Inflammatory macrophage treated with lipopolysaccharide for 1 hour (primary cell): Measurements from ENCODE around the gene ADCY4.
"Not testable (repeated sequence)": the region's sequence is repeated elsewhere in the genome, so short reads cannot be mapped to it uniquely, and the experiment has no call there.

Experiments
- DNase-seq, 2 donors: peaks; one replicate each; pipeline ENCODE4 v3.0.0-alpha.2; 2020 to 2022

ADCY4 gene

DNA sequence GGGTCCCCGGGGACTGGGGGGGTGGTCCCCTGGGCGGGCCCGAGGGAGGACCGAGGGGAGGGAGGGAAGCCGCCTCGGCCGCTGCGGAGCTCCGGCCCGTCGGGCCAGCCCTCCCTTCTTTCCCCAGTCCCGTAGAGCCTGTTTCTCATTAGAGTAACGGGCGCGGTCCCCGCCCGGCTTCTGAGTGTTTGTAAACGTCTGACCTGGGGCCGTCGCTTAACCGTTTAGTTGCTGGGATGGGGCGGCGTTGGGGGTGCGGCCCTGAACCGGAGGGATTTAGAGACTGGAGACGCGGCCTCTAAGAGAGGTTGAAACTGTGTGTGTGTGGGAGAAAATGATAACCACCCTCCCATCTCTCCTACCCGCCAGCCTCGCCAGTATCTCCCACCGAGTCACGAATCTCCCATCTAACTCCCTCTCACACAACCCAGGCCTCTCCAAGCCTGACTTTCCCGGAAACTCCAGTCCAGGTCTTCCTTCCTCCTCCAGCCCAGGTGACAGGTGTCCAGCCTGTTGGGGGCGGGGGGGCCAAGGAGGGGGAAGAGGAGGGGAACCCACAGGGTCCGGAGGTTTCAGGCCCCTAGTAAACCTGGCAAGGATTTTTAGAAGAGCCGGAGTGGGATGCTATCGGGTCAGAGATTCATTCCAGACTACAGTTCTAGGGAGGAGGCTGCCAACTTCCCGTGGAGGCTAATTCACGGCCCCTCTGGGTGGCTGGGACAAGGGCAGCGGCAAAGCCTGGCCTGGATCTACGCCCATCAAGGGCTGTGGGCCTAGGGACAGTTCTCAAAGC is 32.0 kb upstream of the ADCY4 start:
- no peak for DNase-seq

- no peak for DNase-seq
Measured at GRCh38 chr14:24366413-24366720, 31.5 kb upstream of the ADCY4 start.

- peak; percentile 59 to 77 for DNase-seq
Measured at GRCh38 chr14:24365600-24366412, 30.9 kb upstream of the ADCY4 start.

DNA sequence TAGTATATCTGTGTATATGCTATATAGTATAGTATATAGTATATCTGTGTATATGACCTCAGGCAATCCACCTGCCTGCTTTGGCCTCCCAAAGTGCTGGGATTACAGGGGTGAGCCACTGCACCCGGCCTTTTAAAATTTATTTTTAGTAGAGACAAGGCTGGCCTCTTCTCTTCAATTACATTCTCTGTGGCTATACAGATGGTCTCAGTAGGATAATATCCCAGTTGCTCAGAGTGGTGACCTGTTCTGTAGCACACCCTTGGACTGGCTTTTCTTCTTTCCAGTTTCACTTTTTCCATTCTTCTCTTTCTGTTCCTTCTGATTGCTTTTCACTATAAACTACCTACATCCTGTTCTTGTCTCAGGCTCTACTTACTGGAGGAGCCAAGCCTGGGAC is 30.0 kb upstream of the ADCY4 start:
- DNase-seq, result no peak

- no peak for DNase-seq
Measured at GRCh38 chr14:24363401-24363800, 28.5 kb upstream of the ADCY4 start.

- DNase-seq, result no peak
Measured at GRCh38 chr14:24362241-24362960, 27.5 kb upstream of the ADCY4 start.

DNA sequence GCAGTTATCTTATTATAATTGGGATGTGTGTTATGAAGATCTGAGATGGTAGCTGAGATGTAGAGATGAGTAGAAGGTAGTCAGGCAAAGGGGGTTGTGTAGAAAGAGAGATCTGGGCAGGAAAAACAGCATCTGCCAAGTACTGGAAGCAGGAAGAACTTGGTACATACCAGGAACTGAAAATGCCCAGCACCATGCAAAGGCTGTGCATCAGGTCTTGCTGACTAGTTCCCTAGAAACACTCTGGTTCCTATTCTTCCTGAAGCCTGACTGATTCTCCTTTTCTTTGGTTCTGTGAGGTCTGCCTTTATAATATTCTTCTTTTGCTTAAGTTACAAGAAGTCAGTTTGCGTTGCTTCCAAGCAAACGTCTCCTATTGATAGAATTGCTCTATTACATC is 26.5 kb upstream of the ADCY4 start:
- peak in 1 of 2 donors; percentile 32 for DNase-seq

DNA sequence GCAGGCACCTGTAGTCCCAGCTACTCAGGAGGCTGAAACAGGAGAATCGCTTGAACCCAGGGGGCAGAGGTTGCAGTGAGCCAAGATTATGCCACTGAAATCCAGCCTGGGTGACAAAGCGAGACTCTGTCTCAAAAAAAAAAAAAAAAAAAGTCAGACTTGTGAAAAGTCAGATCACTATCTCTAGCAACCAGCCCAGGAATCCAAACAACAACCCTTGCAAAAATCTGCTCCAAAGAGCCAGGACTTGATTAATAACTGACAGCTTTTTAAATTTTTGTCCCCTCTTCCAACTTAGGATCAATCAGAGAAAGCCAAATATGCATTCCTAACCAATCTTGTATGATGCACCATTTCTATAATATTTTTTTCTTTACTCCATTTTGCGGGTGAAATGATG is 25.4 kb upstream of the ADCY4 start:
- DNase-seq, result no peak

DNA sequence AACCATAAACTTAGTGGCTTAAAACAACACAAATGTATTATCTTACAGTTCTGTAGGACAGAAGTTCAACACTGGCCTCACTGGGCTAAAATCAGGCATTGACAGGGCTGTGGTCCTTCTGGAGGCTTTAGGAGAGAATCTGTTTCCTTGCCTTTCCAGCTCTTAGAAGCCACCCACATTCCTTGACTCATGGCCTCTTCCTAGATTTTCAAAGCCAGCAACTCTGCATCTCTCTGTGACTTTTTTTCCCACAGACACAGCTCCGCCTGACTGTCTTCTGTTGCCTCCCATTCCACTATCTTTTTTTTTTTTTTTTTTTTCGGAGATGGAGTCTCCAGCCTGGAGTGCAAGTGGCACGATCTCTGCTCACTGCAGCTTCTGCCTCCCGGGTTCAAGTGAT is 21.3 kb upstream of the ADCY4 start:
- no peak for DNase-seq

DNA sequence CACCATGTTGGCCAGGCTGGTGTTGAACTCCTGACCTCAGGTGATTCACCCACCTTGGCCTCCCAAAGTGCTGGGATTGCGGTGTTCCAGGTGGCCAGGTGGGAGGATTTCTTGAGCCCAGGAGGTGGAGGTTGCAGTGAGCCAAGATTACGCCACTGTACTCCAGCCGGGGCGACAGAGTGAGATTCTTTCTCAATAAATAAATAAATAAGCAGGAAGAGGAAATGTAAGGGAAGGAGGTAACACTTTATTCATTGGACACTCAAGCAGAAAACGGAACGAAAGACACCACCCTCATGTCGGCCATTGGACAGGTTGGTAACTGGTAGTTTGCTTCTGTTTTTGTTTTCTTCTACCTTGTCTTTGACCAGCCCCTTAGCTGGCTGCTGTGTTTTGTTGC is 20.1 kb upstream of the ADCY4 start:
- no peak for DNase-seq

DNA sequence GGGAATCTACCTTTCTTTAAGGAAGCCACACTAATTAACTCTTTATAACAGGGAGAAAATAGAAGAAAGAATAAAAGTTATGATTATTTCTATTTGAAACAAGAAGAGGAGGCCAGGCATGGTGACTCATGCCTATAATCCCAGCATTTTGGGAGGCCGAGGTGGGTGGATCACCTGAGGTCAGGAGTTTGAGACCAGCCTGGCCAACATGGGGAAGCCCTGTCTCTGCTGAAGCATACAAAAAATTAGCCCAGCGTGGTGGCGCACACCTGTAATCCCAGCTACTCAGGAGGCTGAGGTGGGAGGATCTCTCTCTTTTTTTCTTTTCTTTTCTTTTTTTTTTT is 19.6 kb upstream of the ADCY4 start:
- not testable (repeated sequence) for DNase-seq

- peak; percentile 51 to 58 for DNase-seq
Measured at GRCh38 chr14:24353559-24354481, 18.9 kb upstream of the ADCY4 start.

- peak in 1 of 2 donors; percentile 25 for DNase-seq
Measured at GRCh38 chr14:24351517-24351916, 16.6 kb upstream of the ADCY4 start.

DNA sequence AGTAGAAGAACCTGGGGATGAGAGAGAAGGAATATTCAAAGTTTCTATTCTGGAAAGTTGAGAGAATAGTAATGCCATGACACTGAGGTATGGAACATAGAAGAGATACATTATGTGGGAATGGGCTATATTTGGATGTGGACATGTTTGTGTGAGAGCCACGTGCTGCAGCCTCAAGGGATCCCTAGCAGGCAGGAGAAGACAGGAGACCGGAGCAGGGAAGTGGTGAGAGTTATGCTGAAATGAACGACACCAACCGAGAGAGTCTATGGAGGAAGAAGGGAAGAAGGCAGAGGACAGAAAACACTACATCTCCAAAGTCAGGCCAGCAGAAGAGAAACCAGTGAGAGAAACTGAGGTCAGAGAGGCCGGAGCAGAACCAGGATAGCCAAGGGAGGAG is 14.9 kb upstream of the ADCY4 start:
- DNase-seq, result no peak

- no peak for DNase-seq
Measured at GRCh38 chr14:24348186-24348585, 13.3 kb upstream of the ADCY4 start.

DNA sequence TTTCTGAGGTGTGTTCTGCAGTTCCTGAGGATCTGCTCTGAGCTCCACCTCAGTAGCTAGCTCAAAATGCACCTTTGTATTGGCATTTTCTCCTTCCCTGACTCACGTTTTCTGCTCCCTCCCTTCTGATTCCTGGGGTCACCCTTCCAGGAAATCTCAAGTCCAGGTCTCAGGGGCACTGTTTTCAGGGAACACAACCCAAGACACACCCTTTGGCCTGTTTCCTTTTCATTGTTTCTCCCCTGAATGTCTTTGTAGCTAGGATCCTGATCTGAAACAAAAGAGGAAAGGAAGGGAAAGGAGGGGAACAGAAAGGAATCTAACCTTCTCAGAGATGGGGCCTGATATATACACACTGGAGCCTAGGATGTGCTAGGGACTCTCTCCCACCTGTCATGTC is 12.3 kb upstream of the ADCY4 start:
- DNase-seq, result no peak

GRCh38 chr14:24343795-24344660 is 9.2 kb upstream of the ADCY4 start:
- DNase-seq, result no peak

DNA sequence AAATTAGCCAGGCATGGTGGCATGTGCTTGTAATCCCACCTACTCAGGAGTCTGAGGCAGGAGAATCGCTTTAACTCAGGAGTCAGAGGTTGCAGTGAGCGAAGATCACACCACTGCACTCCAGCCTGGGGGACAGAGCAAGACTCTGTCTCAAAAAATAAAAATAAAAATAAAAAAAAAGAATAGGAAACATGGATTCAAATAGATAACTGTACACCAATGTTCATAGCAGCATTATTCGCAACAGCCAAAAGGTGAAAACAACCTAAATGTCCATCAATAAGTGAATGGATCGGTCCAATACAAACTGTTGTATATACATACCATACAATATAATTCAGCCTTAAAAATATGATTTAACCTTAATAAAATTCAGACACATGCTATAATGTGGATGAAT is 8.0 kb upstream of the ADCY4 start:
- no peak for DNase-seq

DNA sequence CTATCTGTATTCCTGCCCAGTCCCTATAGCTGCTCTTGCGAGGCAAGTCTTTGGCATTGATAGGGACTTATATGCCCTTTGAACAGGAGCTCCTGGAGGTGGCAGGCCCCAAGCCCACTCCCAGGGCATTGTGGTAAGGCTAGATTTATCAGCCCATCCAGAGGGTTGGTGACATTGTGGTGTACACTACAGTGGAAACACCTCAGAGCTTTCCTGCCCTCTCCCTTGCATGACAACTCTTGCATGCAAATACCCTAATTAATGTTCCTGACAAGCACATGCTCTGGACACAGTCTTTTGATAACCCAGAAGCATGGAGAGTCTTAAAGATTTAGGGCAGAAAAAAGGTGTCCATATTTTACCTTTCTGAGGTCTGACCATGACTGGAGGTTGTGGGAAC is 5.7 kb upstream of the ADCY4 start:
- no peak for DNase-seq

DNA sequence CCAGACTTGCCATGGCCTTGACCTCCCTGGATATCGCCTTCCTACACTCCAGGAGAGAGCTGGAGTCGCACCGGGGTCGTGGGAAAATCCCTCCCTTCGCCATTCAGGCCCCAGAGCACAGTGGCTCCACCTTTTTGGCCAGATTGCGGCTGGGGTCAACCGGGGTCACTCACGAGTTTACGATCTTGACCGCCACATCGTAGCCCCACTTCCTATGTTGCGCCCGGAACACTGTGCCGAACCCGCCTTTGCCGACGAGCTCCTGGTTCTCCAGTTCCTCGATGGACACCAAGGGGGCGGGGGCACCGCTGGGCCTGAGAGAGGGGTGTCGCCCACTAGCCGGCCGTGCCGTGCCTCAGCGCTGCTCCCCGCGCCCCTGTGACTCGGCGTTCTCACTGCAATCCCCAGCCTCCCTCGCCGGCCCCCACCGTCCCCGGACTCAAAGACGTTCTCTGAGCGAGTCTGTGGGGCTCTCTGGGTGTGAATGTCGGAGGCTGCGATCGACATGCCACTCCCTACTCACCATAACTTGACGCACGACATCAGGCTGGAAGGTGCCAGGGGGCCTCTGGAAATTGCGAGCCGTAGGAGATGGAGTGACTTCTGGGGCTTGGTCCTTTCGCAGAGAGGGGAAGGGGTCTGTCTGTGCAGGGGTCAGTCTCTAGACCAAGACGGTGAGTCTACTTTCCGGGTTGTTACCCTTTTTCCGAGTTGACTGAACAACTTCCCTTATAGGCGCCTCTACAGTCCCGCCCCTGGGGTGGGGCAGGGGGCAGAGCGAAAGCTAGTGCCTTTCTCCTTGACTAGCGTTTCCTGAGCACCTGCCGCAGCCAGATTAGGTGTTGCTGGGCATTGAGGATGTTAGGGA is 4.6 kb upstream of the ADCY4 start, which contains the start of gene RIPK3:
Gene RIPK3, minus strand, starts transcription at position 708 of the 868 bp plus-strand sequence. Its CDS starts 165 bp downstream, at position 543.
- DNase-seq, result peak; percentile 50 to 71

DNA sequence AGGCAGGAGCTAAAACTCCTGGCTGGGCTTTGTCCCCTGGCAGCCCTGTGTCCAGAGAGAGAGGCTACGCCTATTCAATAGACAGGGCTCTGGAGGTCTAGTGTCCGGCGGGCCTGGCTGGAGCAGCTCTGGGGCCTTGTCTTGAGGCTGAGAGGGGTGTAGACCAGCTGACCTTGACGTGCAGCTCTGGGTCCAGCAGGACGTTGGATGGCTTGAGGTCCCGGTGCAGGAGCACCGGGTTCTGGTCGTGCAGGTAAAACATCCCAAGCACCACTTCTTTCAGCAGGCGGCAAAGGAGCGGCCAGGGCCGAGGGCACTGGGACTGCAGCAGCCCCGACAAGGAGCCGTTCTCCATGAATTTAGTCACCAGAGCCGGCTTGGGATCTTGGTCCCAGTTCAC is 4.0 kb upstream of the ADCY4 start:
- no peak for DNase-seq
